ENCODE data around the gene ZNF280A. TPM values are rescaled to one million over a fixed set of nuclear protein-coding genes. Genes with fewer than 3 reads are reported as not detected.

Gene ZNF280A
- not detected in 2 replicates for polyA plus RNA-seq (2011; rRNA removed)
- polyA minus RNA-seq (2011; rRNA and poly(A)+ RNA removed) = not detected in 2 replicates

GRCh38 chr22:22520020-22520656, at the start of gene ZNF280A:
TSS of gene ZNF280A (minus strand) at chr22:22520270. CDS start at chr22:22515630, 4,640 bp downstream.
- H3K36me3 ChIP-seq (ENCODE audit: control insufficient read depth, insufficient read depth, low read length) = no peaks in the 10 kb centered on the region
- ChIA-PET CTCF (interaction anchor here (1.6 kb wide), 1 partner anchor 11 kb away, joined by 7 read pairs; the partner anchor contains the start of gene ZNF280B), POLR2A (no interaction called here)
- H3K27me3 ChIP-seq (ENCODE audit: control insufficient read depth, insufficient read depth, low read length) = no peaks in the 10 kb centered on the region
- no peak within 1 kb of the TSS for H3K4me3 ChIP-seq (ENCODE audit: low read depth, low read length)
- TF ChIP-seq CTCF (IDR thresholded peaks at IDR 0.05; ENCODE audit: insufficient read depth, low read depth, low read length) = 0 out of 2 replicates have a peak, but pooled peaks have one; percentile 5
- no peak for DNase-seq (ENCODE audit: low read depth)

- ChIA-PET POLR2A (no interaction called here), CTCF (interaction anchor here (1.0 kb wide), 1 partner anchor 97 kb away, joined by 3 read pairs; no protein-coding TSS in a partner anchor)
- H3K27me3 ChIP-seq (ENCODE audit: control insufficient read depth, insufficient read depth, low read length) = peaks cover 2% of the 10 kb centered on the region; the same call in 1 of the 2 replicates
- no peak for TF ChIP-seq CTCF (IDR thresholded peaks at IDR 0.05; ENCODE audit: insufficient read depth, low read depth, low read length)
- no peaks in the 10 kb centered on the region for H3K36me3 ChIP-seq (ENCODE audit: control insufficient read depth, insufficient read depth, low read length)
- no peak for DNase-seq (ENCODE audit: low read depth)
- H3K4me3 ChIP-seq (ENCODE audit: low read depth, low read length) = no peak overlapping the region
These were observed 49.1 kb upstream of the ZNF280A start for GRCh38 chr22:22569218-22569617.

DNA sequence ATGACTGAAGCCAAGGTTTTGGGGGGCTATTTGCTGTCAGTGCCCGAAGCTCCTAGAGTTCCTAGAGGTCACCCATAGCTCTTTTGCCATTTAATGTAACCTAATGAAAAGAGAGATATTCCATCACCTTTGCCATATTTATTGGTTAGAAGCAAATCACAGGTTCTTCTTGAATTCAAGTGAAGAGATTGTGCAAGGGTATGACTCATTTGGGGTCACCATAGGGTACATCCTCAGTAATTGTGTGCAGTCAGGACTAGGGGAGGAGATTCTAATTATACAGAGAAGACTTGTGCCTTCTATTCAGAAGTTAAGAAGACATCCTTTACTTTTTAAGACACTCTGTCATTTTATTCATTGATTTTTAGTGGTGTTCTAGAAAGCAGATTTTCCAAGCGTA, 45.9 kb upstream of the ZNF280A start:
- TF ChIP-seq CTCF (IDR thresholded peaks at IDR 0.05; ENCODE audit: insufficient read depth, low read depth, low read length) = no peak
- Histone ChIP-seq H3K27me3 (ENCODE audit: control insufficient read depth, insufficient read depth, low read length) (peaks cover 3% of the 10 kb centered on the region; the same call in 1 of the 2 replicates), H3K36me3 (ENCODE audit: control insufficient read depth, insufficient read depth, low read length) (no peaks in the 10 kb centered on the region), H3K4me3 (ENCODE audit: low read depth, low read length) (no peak overlapping the region)
- no peak for DNase-seq (ENCODE audit: low read depth)
- POLR2A ChIA-PET = no interaction called here
- CTCF ChIA-PET = interaction anchor here (1.6 to 1.9 kb wide), 2 partner anchors 10 to 21 kb away, joined by 3 to 6 read pairs; no protein-coding TSS in a partner anchor

- no peaks in the 10 kb centered on the region for H3K36me3 ChIP-seq (ENCODE audit: control insufficient read depth, insufficient read depth, low read length)
- H3K27me3 ChIP-seq (ENCODE audit: control insufficient read depth, insufficient read depth, low read length) = 0 out of 2 replicates have a peak, but pooled peaks cover 1% of the 10 kb centered on the region
- peak; percentile 39 for TF ChIP-seq CTCF (IDR thresholded peaks at IDR 0.05; ENCODE audit: insufficient read depth, low read depth, low read length)
- CTCF ChIA-PET = no interaction called here
- no peak within 1 kb of the TSS for H3K4me3 ChIP-seq (ENCODE audit: low read depth, low read length)
- POLR2A ChIA-PET = no interaction called here
- DNase-seq (ENCODE audit: low read depth) = no peak
These were observed 39.0 kb upstream of the ZNF280A start, which contains the start of gene PRAME for GRCh38 chr22:22558972-22559603. TSS of gene PRAME (minus strand) at chr22:22559265. CDS start at chr22:22556832, 2,433 bp downstream.

Measured in BJ (cell line).